Lower leg skin (tissue), 3 donors: Measurements from ENCODE around the gene OPA3.

Experiments
- POLR2A ChIP-seq, 2 donors: fragments of 450-650 bp; IDR thresholded peaks; one replicate each; pipeline ENCODE4 v1.6.1; 2016 to 2017; ENCODE audit warnings: antibody characterized with exemption in 2 of 2, mild to moderate bottlenecking in 1 of 2, moderate library complexity in 1 of 2
- TF ChIP-seq, protein P1 (sequence below), 3 donors: fragments of 450-650 bp; IDR thresholded peaks; one replicate each; pipeline ENCODE4 v1.5.1; 2016; ENCODE audit warnings: antibody characterized with exemption in 3 of 3, mild to moderate bottlenecking in 3 of 3, moderate library complexity in 2 of 3

DNA sequence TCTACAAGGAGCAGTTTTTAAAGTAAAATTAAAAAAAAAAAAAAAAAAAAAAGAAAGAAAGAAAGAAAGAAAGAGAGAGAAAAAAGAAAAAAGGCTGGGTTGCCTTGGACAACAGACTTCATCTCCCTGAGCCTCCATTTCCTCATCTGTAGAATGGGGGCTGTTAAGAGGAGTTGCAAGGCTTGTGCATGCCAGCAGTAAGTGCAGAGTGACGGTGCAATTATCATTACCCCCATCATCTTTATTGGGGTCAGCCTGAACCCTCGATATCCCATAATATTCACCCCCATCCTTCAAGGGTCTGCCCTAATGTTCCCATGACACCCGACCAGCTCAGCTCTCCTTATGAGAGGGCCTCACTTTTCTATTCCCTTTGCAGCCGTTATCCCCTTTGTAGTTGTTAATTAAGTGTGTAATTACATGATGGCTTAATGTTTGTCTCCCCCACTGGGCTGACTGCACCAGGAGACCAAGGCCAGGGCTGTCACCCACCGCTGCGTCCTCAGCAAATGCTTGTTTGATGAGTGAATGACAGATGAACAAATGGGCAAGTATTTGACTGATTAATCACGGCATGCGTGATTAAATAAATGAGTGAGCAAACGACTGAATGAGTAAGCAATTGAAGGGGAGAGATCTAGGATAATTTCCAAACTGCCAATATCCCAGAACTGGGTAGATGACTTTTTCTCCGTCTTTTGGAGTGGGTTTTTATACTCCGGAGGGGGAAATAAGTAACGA lies 106.7 kb downstream of the OPA3 start:
- TF ChIP-seq, protein P1, sequence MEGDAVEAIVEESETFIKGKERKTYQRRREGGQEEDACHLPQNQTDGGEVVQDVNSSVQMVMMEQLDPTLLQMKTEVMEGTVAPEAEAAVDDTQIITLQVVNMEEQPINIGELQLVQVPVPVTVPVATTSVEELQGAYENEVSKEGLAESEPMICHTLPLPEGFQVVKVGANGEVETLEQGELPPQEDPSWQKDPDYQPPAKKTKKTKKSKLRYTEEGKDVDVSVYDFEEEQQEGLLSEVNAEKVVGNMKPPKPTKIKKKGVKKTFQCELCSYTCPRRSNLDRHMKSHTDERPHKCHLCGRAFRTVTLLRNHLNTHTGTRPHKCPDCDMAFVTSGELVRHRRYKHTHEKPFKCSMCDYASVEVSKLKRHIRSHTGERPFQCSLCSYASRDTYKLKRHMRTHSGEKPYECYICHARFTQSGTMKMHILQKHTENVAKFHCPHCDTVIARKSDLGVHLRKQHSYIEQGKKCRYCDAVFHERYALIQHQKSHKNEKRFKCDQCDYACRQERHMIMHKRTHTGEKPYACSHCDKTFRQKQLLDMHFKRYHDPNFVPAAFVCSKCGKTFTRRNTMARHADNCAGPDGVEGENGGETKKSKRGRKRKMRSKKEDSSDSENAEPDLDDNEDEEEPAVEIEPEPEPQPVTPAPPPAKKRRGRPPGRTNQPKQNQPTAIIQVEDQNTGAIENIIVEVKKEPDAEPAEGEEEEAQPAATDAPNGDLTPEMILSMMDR (IDR thresholded peaks at IDR 0.05): no peak
- no peak for TF ChIP-seq POLR2A (IDR thresholded peaks at IDR 0.05)
